K562 (cell line): ENCODE results near the gene MPV17L2. TPM values are rescaled to one million over a fixed set of nuclear protein-coding genes. Genes with fewer than 3 reads are reported as not detected.
A peak's percentile ranks its signal among the peaks of the same experiment; 100 is the strongest.

Experiments used
- FOSL1 ChIP-seq: fragments of 200-800 bp; sonication (Bioruptor generic); conservative IDR thresholded peaks from 2 replicates; pipeline ENCODE4 v1.6.1; 2016; ENCODE audit warnings: missing genetic modification characterization, missing compliant biosample characterization
- MBD2 ChIP-seq: sonication (generic); IDR thresholded peaks from 2 replicates; pipeline ENCODE4 v1.6.1; 2016; ENCODE audit warnings: low read depth, borderline replicate concordance
- MNT ChIP-seq, 2 experiments: fragments of 450-650 bp; conservative IDR thresholded peaks; 2 replicates each; pipeline ENCODE4 v1.6.1; 2017; ENCODE audit warnings: mild to moderate bottlenecking in 2 of 2, moderate library complexity in 2 of 2
- NBN ChIP-seq: fragments of 450-650 bp; IDR thresholded peaks from 2 replicates; pipeline ENCODE4 v1.6.1; 2016; ENCODE audit warnings: low read depth, mild to moderate bottlenecking
- PHF20 ChIP-seq: fragments of 450-650 bp; IDR thresholded peaks from 2 replicates; pipeline ENCODE4 v1.6.1; 2018; ENCODE audit not compliant: partially characterized antibody
- POLR3G ChIP-seq: IDR thresholded peaks from 2 replicates; pipeline ENCODE4 v1.6.1; 2011; ENCODE audit not compliant: insufficient read length, insufficient replicate concordance; ENCODE audit errors: extremely low read depth
- TBL1XR1 ChIP-seq, 2 experiments: IDR thresholded peaks; 2 replicates each; pipeline ENCODE4 v1.6.1; 2012; ENCODE audit warnings: improper control_type of control experiment in 2 of 2, low read length in 2 of 2, mild to moderate bottlenecking in 1 of 2
- XRCC4 ChIP-seq: IDR thresholded peaks from one replicate; pipeline ENCODE4 v1.6.1; 2011; ENCODE audit not compliant: insufficient read depth, insufficient read length; ENCODE audit errors: extremely low read depth
- ZNF224 ChIP-seq: sonication (generic); formaldehyde crosslinking; IDR thresholded peaks from 2 replicates; pipeline ENCODE4 v1.8.0; 2022; ENCODE audit warnings: mild to moderate bottlenecking, missing genetic modification reagents
- ZNF740 ChIP-seq, 3 experiments: fragments of 200-800 bp in 1 of 3; sonication (Bioruptor generic) in 1 of 3; sonication (generic) in 1 of 3; formaldehyde crosslinking in 1 of 3; IDR thresholded peaks; 2 replicates each; pipeline versions ENCODE4 v1.6.1 to v1.8.0; 2016 to 2022; ENCODE audit warnings: mild to moderate bottlenecking in 2 of 3, missing compliant biosample characterization in 2 of 3, missing genetic modification characterization in 2 of 3, missing genetic modification reagents in 1 of 3
- polyA plus RNA-seq, 8 experiments: library from polyadenylated mRNA; depleted of rRNA in 4 of 8; stranded (reverse) in 5 of 8; unstranded in 3 of 8; fragments of >200 nt; fragmentation: Nextera tagmentation in 2 of 8; fragmentation: Illumina TruSeq in 1 of 8; extraction: Ambion mirVana in 2 of 8; extraction: Trizol in 1 of 8; gene quantifications; 2 replicates each; pipeline versions ENCODE4 v1.2.1 to v1.2.3, GENCODE V29; 2011 to 2014; ENCODE audit warnings: inconsistent platforms in 1 of 8, missing spikeins in 1 of 8
- total RNA-seq, 7 experiments: library from RNA; depleted of rRNA in 6 of 7; stranded (reverse); fragments of >200 nt in 6 of 7; fragmentation: Illumina TruSeq in 2 of 7; extraction: Trizol in 2 of 7; gene quantifications; 2 replicates each; pipeline versions ENCODE4 v1.2.1 to v1.2.3, GENCODE V29; 2011 to 2021; ENCODE audit warnings: low replicate concordance in 1 of 7
- TF ChIP-seq, protein P1 (sequence below): fragments of 200-800 bp; sonication (Bioruptor generic); IDR thresholded peaks from 2 replicates; pipeline ENCODE4 v1.6.1; 2017; ENCODE audit warnings: missing genetic modification characterization, missing compliant biosample characterization
- TF ChIP-seq, protein P2 (sequence below), 2 experiments: fragments of 450-650 bp in 1 of 2; IDR thresholded peaks; 2 replicates each; pipeline ENCODE4 v1.6.1; 2011 to 2017; ENCODE audit warnings: low read depth in 2 of 2, antibody characterized with exemption in 1 of 2, borderline replicate concordance in 1 of 2, low read length in 1 of 2, mild to moderate bottlenecking in 1 of 2, mixed read lengths in 1 of 2; ENCODE audit not compliant: control insufficient read depth in 1 of 2
- TF ChIP-seq, protein P3 (sequence below): fragments of 250-450 bp; sonication (Bioruptor Pico); IDR thresholded peaks from 2 replicates; pipeline ENCODE4 v1.8.0; 2021; ENCODE audit warnings: borderline replicate concordance, mild to moderate bottlenecking, moderate library complexity; ENCODE audit not compliant: poor library complexity, severe bottlenecking

MPV17L2 gene
- total and polyA plus RNA-seq, 9 of the 15 experiments (the other 6 are each of a cell fraction or from before 2014, with no cell fraction given), result 10.6 to 60.2 (median 28.5) TPM

DNA sequence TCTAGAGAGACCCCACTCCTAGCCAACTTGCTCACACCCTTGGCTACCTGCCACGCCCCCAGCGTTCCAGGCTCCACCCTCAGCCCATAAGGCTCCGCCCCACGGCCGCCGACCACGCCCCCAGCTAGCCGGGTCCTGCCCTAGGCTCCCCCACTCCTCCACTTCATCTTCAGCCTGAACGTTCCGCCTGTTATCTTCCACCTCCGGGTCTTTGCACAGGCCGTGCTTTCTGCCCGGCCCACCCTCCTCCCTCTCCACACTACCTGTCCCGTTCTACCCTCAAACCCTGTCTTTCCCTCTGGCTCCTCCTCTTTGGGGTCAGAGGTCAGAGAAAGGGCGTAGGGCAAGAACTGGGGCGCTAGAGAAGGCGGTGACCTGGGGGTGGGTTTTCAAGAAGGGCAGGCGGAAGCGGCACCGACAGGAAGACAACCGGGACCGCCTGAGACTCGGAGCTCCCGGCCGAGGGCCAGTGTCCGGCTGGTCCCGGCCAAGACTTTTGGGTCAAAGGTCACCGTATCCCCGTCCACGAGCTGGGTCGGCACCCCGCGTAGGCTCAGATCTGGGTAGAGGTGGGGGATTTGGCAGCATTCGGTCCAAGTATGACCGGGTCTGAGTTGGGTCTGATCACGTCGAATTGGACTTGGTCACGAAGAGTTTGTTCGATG lies 31.0 kb downstream of the MPV17L2 start (continued):
- TF ChIP-seq, protein P1, sequence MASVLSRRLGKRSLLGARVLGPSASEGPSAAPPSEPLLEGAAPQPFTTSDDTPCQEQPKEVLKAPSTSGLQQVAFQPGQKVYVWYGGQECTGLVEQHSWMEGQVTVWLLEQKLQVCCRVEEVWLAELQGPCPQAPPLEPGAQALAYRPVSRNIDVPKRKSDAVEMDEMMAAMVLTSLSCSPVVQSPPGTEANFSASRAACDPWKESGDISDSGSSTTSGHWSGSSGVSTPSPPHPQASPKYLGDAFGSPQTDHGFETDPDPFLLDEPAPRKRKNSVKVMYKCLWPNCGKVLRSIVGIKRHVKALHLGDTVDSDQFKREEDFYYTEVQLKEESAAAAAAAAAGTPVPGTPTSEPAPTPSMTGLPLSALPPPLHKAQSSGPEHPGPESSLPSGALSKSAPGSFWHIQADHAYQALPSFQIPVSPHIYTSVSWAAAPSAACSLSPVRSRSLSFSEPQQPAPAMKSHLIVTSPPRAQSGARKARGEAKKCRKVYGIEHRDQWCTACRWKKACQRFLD, result peak; percentile 18; the same call in 1 of the 2 replicates
- TF ChIP-seq ZNF224 (CRISPR knock-in tag) (no peak), MBD2 (peak; percentile 48; the same call in 1 of the 2 replicates), TBL1XR1 (IDR thresholded peaks at IDR 0.05; ENCODE audit: low read length in 2 of 2) (peak in 1 of 2 experiments; percentile 37; a peak in 2 of 4 replicates), XRCC4 (no peak), FOSL1 (tag) (no peak), PHF20 (peak; percentile 71), POLR3G (no peak), NBN (peak; percentile 97), MNT (conservative IDR thresholded peaks at IDR 0.05) (peak in 1 of 2 experiments; percentile 85; a peak in 3 of 4 replicates), ZNF740 (CRISPR knock-in tag; IDR thresholded peaks at IDR 0.05) (peak; percentile 100), ZNF740 (tag; IDR thresholded peaks at IDR 0.05) (peak in 1 of 2 experiments; percentile 88; a peak in 2 of 4 replicates)
- TF ChIP-seq, protein P2, sequence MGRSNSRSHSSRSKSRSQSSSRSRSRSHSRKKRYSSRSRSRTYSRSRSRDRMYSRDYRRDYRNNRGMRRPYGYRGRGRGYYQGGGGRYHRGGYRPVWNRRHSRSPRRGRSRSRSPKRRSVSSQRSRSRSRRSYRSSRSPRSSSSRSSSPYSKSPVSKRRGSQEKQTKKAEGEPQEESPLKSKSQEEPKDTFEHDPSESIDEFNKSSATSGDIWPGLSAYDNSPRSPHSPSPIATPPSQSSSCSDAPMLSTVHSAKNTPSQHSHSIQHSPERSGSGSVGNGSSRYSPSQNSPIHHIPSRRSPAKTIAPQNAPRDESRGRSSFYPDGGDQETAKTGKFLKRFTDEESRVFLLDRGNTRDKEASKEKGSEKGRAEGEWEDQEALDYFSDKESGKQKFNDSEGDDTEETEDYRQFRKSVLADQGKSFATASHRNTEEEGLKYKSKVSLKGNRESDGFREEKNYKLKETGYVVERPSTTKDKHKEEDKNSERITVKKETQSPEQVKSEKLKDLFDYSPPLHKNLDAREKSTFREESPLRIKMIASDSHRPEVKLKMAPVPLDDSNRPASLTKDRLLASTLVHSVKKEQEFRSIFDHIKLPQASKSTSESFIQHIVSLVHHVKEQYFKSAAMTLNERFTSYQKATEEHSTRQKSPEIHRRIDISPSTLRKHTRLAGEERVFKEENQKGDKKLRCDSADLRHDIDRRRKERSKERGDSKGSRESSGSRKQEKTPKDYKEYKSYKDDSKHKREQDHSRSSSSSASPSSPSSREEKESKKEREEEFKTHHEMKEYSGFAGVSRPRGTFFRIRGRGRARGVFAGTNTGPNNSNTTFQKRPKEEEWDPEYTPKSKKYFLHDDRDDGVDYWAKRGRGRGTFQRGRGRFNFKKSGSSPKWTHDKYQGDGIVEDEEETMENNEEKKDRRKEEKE (IDR thresholded peaks at IDR 0.05; ENCODE audit: borderline replicate concordance in 1 of 2, control insufficient read depth in 1 of 2, low read depth in 2 of 2, low read length in 1 of 2), result no peak
- TF ChIP-seq, protein P3, sequence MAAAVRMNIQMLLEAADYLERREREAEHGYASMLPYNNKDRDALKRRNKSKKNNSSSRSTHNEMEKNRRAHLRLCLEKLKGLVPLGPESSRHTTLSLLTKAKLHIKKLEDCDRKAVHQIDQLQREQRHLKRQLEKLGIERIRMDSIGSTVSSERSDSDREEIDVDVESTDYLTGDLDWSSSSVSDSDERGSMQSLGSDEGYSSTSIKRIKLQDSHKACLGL (CRISPR knock-in tag), result no peak
